VCaP (cell line): ENCODE data around the gene CXCR4.
"Not testable (repeated sequence)": the region's sequence is repeated elsewhere in the genome, so short reads cannot be mapped to it uniquely, and the experiment has no call there.

Source experiments
- H3K27ac ChIP-seq: fragments of 450-650 bp; 2 replicates; pipeline ENCODE4 v1.5.1; 2017
- TF ChIP-seq, protein P1 (sequence below): fragments of 450-650 bp; conservative IDR thresholded peaks from 2 replicates; pipeline ENCODE4 v1.5.1; 2017; ENCODE audit warnings: mild to moderate bottlenecking, moderate library complexity

Gene CXCR4

DNA sequence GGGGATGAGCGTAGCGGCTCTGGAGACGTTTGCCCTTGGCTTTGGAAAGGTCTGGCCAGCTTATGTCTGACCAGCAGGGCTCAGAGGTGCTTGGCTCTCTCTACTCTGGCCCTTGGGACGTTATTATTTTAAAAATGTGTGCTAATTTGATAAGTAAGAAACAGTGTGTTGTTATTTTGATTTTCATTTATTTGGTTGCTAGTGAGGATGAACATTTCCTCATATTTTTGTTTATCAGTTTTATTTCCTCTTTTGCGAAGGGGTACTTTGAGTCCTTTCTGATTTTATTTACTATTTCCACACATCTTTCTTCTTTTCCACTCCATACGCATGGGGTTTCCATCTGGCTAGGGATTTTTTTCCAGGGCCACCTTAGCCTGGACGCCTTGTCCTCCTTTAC, 11.4 kb downstream of the CXCR4 start:
- TF ChIP-seq, protein P1, sequence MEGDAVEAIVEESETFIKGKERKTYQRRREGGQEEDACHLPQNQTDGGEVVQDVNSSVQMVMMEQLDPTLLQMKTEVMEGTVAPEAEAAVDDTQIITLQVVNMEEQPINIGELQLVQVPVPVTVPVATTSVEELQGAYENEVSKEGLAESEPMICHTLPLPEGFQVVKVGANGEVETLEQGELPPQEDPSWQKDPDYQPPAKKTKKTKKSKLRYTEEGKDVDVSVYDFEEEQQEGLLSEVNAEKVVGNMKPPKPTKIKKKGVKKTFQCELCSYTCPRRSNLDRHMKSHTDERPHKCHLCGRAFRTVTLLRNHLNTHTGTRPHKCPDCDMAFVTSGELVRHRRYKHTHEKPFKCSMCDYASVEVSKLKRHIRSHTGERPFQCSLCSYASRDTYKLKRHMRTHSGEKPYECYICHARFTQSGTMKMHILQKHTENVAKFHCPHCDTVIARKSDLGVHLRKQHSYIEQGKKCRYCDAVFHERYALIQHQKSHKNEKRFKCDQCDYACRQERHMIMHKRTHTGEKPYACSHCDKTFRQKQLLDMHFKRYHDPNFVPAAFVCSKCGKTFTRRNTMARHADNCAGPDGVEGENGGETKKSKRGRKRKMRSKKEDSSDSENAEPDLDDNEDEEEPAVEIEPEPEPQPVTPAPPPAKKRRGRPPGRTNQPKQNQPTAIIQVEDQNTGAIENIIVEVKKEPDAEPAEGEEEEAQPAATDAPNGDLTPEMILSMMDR, result no peak
- no peak overlapping the region for H3K27ac ChIP-seq

DNA sequence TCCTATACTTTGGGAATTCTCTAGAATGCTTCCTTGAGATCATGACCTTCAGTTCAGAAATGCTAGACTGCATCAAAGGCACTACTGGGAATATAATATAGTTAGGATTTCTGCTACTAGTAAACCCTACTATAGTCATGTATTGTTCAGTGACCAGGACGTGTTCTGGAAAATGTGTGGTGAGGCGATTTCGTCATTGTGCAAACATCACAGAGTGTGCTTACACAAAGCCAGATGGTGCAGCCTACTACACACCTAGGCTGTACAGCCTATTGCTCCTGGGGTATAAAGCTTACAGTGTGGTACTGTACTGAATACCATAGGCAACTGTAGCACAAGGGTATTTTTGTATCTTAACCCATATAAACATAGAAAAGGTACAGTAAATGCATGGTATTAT, 13.0 kb downstream of the CXCR4 start:
- TF ChIP-seq, protein P1, result no peak
- H3K27ac ChIP-seq, result no peak overlapping the region

DNA sequence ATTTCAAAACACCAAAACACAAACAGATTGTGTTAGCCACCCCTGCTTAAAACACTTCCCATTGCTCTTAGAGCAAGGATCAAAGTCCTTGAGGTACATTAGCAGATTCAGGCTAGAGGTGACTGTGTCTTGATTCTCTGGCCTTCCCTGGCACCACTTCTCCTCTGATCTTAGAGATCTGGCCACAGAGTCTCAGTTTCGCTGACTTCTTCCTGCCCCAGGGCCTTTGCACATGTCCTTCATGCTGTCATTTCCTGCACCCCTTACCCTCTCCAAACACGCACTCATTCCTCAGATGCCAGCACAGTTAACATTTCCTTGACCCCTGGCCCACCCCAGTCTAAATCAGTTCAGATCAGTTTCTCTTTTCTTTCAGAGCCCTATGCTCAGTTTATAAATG, 16.9 kb downstream of the CXCR4 start:
- TF ChIP-seq, protein P1, result no peak

DNA sequence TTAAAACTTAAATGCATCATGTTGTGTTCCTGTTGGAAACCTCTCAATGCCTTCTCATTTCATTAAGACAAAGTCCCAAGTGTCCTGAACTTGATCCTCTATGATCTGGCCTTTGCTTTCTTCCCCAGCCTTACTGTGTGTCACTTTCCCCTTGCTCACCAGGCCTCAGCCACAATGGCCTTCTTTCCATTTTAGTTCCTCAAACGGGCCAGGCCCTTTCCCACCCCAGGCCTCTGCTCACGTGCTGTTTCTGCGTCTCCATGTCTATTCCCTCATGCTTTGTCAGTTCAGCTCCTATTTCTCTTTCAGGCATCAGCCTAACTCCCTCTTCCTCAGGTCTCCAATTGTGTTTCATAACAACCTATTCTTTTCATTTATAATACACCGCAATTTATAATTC, 19.5 kb downstream of the CXCR4 start:
- no peak overlapping the region for H3K27ac ChIP-seq
- TF ChIP-seq, protein P1, result no peak

More for the DNA sequence above, 16.9 kb downstream of the CXCR4 start:
- no peak overlapping the region for H3K27ac ChIP-seq

DNA sequence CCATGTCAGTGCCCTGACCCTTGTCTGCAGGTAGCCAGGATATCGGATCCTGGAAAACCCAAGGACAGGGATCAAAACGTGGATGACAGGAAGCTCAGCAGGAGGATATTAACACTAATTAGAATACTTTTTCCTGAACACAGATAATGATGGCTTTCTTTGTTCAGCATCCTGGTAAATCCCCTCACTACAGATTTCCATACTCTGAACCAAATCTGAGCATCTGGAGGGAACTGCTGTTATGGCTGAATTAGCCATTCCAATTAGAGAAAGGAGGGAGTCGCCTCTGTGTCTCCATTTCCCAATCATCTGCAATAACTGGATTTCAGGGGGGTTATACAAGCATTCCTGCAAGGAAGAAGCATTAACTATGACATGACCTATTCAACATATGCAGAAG, 24.4 kb downstream of the CXCR4 start:
- H3K27ac ChIP-seq, result no peak overlapping the region
- TF ChIP-seq, protein P1, result no peak

DNA sequence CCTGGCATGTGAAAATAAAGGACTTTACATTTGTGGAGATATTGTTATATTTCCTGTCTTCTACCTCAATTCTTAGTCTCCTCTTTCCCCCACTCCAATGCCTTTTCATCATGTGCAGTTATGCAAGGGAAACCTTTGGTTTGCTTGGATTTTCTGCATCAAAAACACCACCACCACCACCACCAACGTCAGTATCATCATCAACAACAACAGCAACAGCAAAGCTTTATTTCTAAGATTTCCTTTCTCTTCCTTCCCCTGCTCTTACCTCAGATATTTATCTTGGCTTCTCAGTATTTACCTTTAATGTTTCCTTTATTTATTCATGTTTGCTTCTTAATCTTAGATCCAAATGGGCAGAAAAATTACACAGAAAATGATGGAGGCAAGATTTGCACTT, 26.1 kb downstream of the CXCR4 start:
- H3K27ac ChIP-seq, result no peak overlapping the region
- TF ChIP-seq, protein P1, result no peak

DNA sequence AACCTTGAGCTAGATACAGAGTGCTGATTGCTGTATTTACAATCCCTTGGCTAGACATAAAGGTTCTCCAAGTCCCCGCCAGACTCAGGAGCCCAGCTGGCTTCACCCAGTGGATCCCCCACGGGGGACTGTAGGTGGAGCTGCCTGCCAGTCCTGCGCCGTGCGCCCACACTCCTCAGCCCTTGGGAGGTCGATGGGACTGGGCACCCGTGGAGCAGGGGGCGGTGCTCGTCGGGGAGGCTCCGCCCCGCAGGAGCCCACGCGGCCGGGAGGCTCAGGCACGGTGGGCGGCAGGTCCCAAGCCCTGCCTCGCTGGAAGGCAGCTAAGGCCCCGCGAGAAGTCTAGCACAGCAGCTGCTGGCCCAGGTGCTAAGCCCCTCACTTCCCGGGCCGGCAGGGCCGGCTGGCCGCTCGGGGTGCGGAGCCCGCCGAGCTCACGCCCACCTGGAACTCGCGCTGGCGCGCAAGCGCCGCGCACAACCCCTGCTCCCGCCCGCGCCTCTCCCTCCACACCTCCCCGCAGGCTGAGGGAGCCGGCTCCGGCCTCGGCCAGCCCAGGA, 30.0 kb downstream of the CXCR4 start:
- not testable (repeated sequence) for H3K27ac ChIP-seq

DNA sequence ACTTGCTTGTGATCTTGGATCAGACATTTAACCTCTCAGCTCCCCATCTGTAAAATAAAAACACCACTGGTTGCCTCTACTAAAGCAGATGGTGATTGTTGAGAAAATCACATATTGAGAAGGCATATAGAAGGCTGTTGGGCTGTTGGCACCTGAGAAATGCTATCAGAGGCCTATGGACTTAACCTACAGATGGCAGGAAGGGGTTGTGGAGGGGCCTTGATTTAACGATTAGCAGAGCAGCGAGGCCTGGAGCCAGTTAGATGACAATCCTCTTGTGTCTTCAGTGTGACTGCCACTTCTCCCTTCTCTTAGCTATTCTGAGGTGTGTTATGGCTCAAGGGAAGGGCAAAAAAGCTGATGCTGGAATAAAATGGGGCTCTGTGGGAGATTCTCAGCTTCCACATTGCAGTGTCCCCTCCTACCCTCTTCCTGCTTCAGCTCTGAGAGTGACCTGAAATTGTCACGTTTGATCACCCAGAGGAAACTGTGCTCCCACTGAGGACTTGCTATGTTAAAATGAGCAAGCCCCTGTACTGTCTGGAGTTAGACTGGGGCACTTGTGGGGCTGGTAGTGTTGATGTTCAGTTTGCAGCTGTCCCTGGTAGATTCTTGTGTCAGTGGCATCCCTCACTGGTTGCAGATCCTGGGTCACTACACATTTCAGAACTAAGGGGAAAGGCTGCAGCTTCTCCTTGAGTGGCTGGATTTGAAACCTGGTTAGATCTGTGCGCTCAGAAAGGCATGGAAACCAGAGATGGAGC, 31.5 kb downstream of the CXCR4 start:
- TF ChIP-seq, protein P1, result no peak
- no peak overlapping the region for H3K27ac ChIP-seq
